WTC11 (cell line): Measurements from ENCODE around the gene ASTN2.

Experiments used
- CREB1 ChIP-seq: sonication (generic); formaldehyde crosslinking; IDR thresholded peaks from 2 replicates; pipeline ENCODE4 v1.8.0; 2023; ENCODE audit warnings: mild to moderate bottlenecking, missing genetic modification reagents
- CTCF ChIP-seq: fragments of 200-600 bp; IDR thresholded peaks from 2 replicates; pipeline ENCODE4 v1.8.0; 2022; ENCODE audit warnings: antibody characterized with exemption
- ELF4 ChIP-seq: sonication (generic); formaldehyde crosslinking; IDR thresholded peaks from 2 replicates; pipeline ENCODE4 v1.8.1; 2022; ENCODE audit warnings: low read depth, mild to moderate bottlenecking, moderate library complexity, missing genetic modification reagents
- TEAD4 ChIP-seq: sonication (generic); formaldehyde crosslinking; IDR thresholded peaks from 2 replicates; pipeline ENCODE4 v1.8.0; 2022; ENCODE audit warnings: mild to moderate bottlenecking, missing genetic modification reagents
- USF2 ChIP-seq: sonication (generic); formaldehyde crosslinking; IDR thresholded peaks from 2 replicates; pipeline ENCODE4 v1.8.1; 2023; ENCODE audit warnings: mild to moderate bottlenecking, missing genetic modification reagents, moderate library complexity
- ZBTB21 ChIP-seq: sonication (generic); formaldehyde crosslinking; IDR thresholded peaks from 2 replicates; pipeline ENCODE4 v1.8.1; 2023; ENCODE audit warnings: mild to moderate bottlenecking, missing genetic modification reagents, borderline replicate concordance
- ZNF416 ChIP-seq: fragments of 250-450 bp; sonication (Bioruptor Pico); IDR thresholded peaks from 2 replicates; pipeline ENCODE4 v1.9.0; 2021; ENCODE audit warnings: mild to moderate bottlenecking, inconsistent platforms
- ZNF512 ChIP-seq: sonication (generic); formaldehyde crosslinking; IDR thresholded peaks from 2 replicates; pipeline ENCODE4 v1.8.1; 2022; ENCODE audit warnings: missing genetic modification reagents, borderline replicate concordance

GRCh38 chr9:117233016-117233415, 181.8 kb downstream of the ASTN2 start:
- TF ChIP-seq USF2 = no peak
- no peak for TF ChIP-seq CREB1 (CRISPR knock-in tag)
- no peak for TF ChIP-seq TEAD4 (CRISPR knock-in tag)
- TF ChIP-seq CTCF = no peak
- TF ChIP-seq ELF4 (CRISPR knock-in tag) = no peak
- no peak for TF ChIP-seq ZNF512 (CRISPR knock-in tag)
- TF ChIP-seq ZBTB21 = no peak
- no peak for TF ChIP-seq ZNF416 (CRISPR knock-in tag)
